Measurements from ENCODE around the gene MED28.

The MED28 gene

DNA sequence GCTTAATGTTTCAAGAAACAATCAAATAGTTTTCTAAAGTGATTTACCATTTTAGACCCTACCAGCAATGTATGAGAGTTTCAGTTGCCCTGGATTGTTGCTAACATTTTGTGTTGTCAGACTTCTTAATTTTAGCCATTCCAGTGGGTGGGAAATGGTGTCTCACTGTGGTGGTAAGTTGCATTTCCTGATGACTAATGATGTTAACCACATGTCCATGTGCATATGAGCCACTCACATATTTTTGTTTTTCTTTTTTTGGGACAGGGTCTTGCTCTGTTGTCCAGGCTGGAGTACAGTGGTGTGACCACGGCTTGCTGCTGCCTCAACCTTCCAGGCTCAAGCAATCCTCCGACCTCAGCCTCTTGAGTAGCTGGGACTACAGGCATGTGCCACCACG is 48.3 kb downstream of the MED28 start:
- intact Hi-C loops (cut with micrococcal nuclease): no loop called here
- no peaks in the 10 kb centered on the region for H3K36me3 Mint-ChIP-seq (ENCODE audit: low read depth)
- H3K27ac Mint-ChIP-seq: no peak overlapping the region
- no peaks in the 10 kb centered on the region for H3K9me3 Mint-ChIP-seq
- no peaks in the 10 kb centered on the region for H3K27me3 Mint-ChIP-seq
- H3K4me1 Mint-ChIP-seq (ENCODE audit: low read depth): peaks cover 24% of the 10 kb centered on the region
- H3K4me3 Mint-ChIP-seq: no peak overlapping the region

- Mint-ChIP-seq H3K9me3 (no peaks in the 10 kb centered on the region), H3K4me3 (no peak overlapping the region), H3K4me1 (ENCODE audit: low read depth) (peaks cover 28% of the 10 kb centered on the region), H3K27ac (no peak overlapping the region), H3K27me3 (no peaks in the 10 kb centered on the region), H3K36me3 (ENCODE audit: low read depth) (no peaks in the 10 kb centered on the region)
- intact Hi-C loops (cut with micrococcal nuclease): no loop called here
These were observed 50.3 kb downstream of the MED28 start for GRCh38 chr4:17664755-17665154.

DNA sequence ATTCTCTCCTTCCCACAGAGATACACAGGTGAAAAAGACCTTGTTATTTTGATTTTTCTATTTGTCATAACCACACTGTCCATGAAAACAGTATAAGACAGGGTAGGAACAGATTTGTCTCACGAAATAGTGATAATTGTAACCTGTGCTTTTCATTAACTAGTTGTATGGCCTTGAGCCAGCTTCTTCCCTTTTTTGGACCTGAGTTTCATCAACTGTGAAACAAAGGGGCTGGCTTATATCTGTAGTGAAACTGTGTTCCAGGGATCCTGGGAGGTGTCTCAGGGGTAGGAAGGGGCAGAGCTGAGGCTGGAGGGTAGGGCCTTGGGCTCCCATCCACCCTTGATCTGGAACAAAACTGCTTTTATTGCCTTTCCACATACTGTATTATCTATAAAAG is 50.9 kb downstream of the MED28 start:
- Mint-ChIP-seq H3K9me3 (no peaks in the 10 kb centered on the region), H3K27me3 (no peaks in the 10 kb centered on the region), H3K36me3 (ENCODE audit: low read depth) (no peaks in the 10 kb centered on the region), H3K27ac (no peak overlapping the region), H3K4me1 (ENCODE audit: low read depth) (peaks cover 28% of the 10 kb centered on the region), H3K4me3 (no peak overlapping the region)
- intact Hi-C loops (cut with micrococcal nuclease): no loop called here

DNA sequence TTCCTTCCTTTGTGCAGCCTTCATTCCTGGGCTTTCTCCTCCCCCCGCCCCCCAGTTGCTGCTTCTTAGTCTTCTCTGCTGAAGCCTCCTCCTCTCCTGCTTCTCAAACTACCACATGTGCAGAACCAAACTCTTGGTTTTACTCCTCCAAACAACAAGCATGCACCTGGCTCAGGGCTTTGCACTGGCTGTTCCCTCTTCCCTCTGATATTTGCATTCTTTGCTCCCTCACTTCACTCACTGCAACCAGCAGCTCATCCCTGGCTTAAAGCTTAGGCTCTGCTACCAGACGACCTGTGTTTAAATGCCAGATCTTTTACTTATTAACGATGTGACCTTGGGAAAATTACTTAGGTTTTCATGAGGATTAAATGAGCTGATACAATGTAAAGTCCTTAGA is 51.4 kb downstream of the MED28 start:
- no peak overlapping the region for H3K27ac Mint-ChIP-seq
- peaks cover 28% of the 10 kb centered on the region for H3K4me1 Mint-ChIP-seq (ENCODE audit: low read depth)
- intact Hi-C loops (cut with micrococcal nuclease): no loop called here
- H3K4me3 Mint-ChIP-seq: no peak overlapping the region
- H3K9me3 Mint-ChIP-seq: no peaks in the 10 kb centered on the region
- H3K36me3 Mint-ChIP-seq (ENCODE audit: low read depth): no peaks in the 10 kb centered on the region
- no peaks in the 10 kb centered on the region for H3K27me3 Mint-ChIP-seq

- peaks cover 10% of the 10 kb centered on the region for H3K9me3 Mint-ChIP-seq
- intact Hi-C loops (cut with micrococcal nuclease): no loop called here
- H3K36me3 Mint-ChIP-seq (ENCODE audit: low read depth): no peaks in the 10 kb centered on the region
- no peak overlapping the region for H3K4me3 Mint-ChIP-seq
- no peaks in the 10 kb centered on the region for H3K27me3 Mint-ChIP-seq
- H3K27ac Mint-ChIP-seq: no peak overlapping the region
- H3K4me1 Mint-ChIP-seq (ENCODE audit: low read depth): peaks cover 28% of the 10 kb centered on the region
These were observed 52.8 kb downstream of the MED28 start for GRCh38 chr4:17667253-17667652.

DNA sequence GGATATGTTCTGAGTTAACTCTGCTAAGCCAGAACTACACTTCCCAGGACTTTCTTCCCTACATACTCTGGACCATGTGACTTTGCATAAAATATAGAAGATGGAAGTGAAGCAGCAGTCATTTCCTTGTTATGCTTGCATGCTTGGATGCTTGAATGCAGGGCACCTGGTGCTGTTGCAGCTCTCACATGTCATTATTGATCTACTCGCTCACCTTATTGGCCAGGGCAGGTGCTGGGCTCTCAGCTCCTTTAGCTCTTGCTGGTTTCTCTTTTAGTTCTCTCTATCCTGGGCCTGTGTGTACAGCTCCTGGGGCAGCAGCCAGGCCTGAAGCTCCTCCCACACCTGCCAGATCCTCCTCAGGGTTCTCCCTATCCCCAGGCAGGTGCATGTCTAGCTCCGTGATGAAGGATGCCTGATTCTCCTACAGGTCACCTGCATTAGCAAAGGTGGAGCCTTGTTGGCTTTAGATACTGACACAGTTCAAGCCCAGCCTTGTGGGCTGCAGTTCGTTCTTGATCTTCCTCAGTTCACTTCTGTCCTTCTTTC is 53.3 kb downstream of the MED28 start:
- Mint-ChIP-seq H3K36me3 (ENCODE audit: low read depth) (no peaks in the 10 kb centered on the region), H3K4me1 (ENCODE audit: low read depth) (peaks cover 25% of the 10 kb centered on the region), H3K27ac (peak overlapping the region; percentile 9), H3K4me3 (no peak overlapping the region), H3K9me3 (peaks cover 15% of the 10 kb centered on the region), H3K27me3 (no peaks in the 10 kb centered on the region)
- intact Hi-C loops (cut with micrococcal nuclease): no loop called here

DNA sequence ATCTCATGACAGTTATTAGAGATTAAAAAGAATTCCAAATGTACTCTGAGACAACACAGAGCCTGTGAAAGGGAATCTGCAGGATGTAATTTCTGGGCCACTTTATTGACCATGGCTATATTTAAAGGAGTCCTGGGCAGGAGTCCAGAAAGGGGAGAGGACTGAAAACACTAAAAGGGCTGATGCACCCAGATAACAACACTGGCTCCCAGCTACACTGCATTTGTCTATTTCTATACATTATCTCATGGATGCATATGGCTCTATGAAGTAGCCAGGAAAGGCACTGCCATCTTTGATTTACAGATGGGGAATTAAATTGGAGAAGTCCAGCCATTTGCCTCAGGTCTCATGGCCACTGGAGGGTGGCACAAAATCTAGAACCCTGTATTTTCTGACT is 56.0 kb downstream of the MED28 start:
- Mint-ChIP-seq H3K4me1 (ENCODE audit: low read depth) (peaks cover 10% of the 10 kb centered on the region), H3K4me3 (no peak overlapping the region), H3K27ac (no peak overlapping the region), H3K9me3 (peaks cover 19% of the 10 kb centered on the region), H3K36me3 (ENCODE audit: low read depth) (no peaks in the 10 kb centered on the region), H3K27me3 (no peaks in the 10 kb centered on the region)
- intact Hi-C loops (cut with micrococcal nuclease): no loop called here

DNA sequence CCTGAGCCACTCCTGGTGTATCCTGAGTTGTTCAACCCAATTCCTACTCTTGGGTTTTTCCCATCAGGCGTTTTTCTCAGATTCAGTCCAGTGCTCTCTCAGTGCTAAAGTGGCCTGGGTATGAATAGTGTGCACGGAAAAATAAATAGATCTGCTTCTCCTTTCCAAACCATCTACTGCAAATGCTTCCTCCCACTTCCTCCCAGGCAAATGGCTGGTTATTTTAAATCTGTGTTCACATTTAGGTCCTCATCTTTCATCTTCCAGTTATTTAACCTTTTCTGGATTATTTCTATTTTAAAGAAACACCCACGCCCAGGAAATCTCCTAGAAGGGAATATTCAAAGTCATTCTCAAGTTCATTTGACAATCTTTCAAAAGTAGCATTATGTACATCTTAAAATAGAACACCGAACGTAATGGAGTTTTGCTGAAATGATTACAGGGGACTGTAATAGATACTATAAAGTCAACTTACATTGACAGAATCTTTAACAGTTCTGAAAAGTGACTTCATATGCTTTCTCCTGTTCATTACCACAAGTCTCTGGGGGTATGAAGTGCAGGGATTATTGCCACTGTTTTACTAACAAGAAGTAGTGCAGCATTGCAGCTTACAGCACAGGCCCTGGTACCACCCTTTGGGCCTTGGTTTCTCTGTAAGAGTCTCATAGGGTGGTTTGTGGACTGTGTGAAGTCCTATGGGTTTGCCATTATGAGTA is 66.3 kb downstream of the MED28 start:
- Mint-ChIP-seq H3K9me3 (peaks cover 9% of the 10 kb centered on the region), H3K27ac (no peak overlapping the region), H3K36me3 (ENCODE audit: low read depth) (no peaks in the 10 kb centered on the region), H3K27me3 (no peaks in the 10 kb centered on the region), H3K4me1 (ENCODE audit: low read depth) (no peaks in the 10 kb centered on the region), H3K4me3 (no peak overlapping the region)
- intact Hi-C loops (cut with micrococcal nuclease): no loop called here

GRCh38 chr4:17681281-17682221 is 67.1 kb downstream of the MED28 start:
- no peak overlapping the region for H3K4me3 Mint-ChIP-seq
- no peaks in the 10 kb centered on the region for H3K4me1 Mint-ChIP-seq (ENCODE audit: low read depth)
- no peaks in the 10 kb centered on the region for H3K36me3 Mint-ChIP-seq (ENCODE audit: low read depth)
- intact Hi-C loops (cut with micrococcal nuclease): no loop called here
- no peaks in the 10 kb centered on the region for H3K27me3 Mint-ChIP-seq
- H3K9me3 Mint-ChIP-seq: peaks cover 9% of the 10 kb centered on the region
- no peak overlapping the region for H3K27ac Mint-ChIP-seq

DNA sequence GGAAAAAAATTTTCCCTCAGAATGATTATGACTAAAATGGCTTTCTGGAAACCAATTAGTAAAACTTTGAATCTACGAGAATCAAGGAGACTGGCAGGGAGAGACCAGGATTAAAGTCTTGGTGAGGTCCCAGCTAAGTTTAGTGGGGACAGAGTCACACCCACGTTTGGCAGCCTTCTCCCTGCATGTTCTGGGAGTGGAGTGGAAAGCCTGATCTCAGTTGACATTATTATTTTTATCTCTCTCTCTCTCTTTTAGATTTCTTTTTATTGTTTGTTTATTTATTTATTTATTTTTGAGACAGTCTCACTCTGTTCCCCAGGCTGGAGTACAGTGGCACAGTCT is 67.8 kb downstream of the MED28 start:
- intact Hi-C loops (cut with micrococcal nuclease): no loop called here
- Mint-ChIP-seq H3K36me3 (ENCODE audit: low read depth) (no peaks in the 10 kb centered on the region), H3K27ac (no peak overlapping the region)

More for the DNA sequence above, 67.8 kb downstream of the MED28 start:
- Mint-ChIP-seq H3K9me3 (peaks cover 9% of the 10 kb centered on the region), H3K27me3 (no peaks in the 10 kb centered on the region), H3K4me1 (ENCODE audit: low read depth) (no peaks in the 10 kb centered on the region), H3K4me3 (no peak overlapping the region)

Measured in dendritic cell treated with granulocyte-macrophage colony-stimulating factor and Interleukin-4, amounts not matched to agents 40 ng/mL and 50 ng/mL, for 4 days (primary cell).